Measurements from ENCODE around the gene SOD2. TPM values are rescaled to one million over a fixed set of nuclear protein-coding genes. Genes with fewer than 3 reads are reported as not detected.
"Not testable (repeated sequence)": the region's sequence is repeated elsewhere in the genome, so short reads cannot be mapped to it uniquely, and the experiment has no call there.

Gene SOD2
- total RNA-seq, 1 donor from 2014 or later, result 64.0 TPM

DNA sequence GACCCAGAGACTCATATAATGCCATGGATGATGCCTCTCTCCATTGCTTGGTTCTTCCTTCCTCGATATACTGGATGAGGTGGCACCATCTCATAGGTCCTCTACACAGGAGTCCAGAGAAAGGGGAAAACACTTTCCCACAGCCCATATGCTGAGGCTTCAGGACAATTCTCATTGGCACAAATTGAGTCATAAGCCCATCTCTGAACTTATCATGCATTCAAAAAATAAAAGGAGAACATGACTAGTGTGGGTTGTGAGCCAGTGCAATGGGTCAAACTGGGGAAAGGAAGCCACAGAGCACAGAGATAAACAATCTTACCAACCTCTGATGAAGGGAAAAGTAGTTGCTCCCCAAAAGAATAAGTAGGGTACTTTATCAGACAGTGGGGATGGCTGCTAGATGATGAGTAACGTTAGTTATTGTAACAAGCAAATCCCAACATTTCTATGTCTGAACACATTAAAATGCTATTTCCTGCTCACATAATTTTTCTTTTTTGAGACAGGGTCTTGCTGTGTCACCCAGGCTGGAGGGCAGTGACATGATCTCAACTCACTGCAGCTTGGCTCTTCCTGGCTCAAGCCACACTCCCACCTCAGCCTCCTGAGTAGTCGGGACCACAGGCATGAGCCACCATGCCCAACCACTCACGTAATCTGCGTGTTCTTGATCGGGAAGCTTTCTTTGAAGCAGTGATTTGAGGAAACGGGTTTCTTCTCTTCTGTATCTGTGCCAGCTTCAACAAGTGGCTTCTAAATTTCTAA is 27.0 kb downstream of the SOD2 start:
- no peak for FAIRE-seq
- H3K4me3 Mint-ChIP-seq (ENCODE audit: unreplicated experiment), result no peak overlapping the region
- peak overlapping the region; percentile 44 for H3K4me2 ChIP-seq (ENCODE audit: low read length)
- H3K27me3 ChIP-seq (ENCODE audit: insufficient read depth, low read length), result no peaks in the 10 kb centered on the region
- no peaks in the 10 kb centered on the region for H3K36me3 ChIP-seq (ENCODE audit: insufficient read depth, low read length)
- H3K4me1 ChIP-seq (ENCODE audit: insufficient read depth, low read length), result peaks cover 2% of the 10 kb centered on the region
- no peak overlapping the region for H3K9ac ChIP-seq (ENCODE audit: low read length)
- peak overlapping the region; percentile 66 for H3K27ac ChIP-seq (ENCODE audit: low read depth, low read length)
- H3K36me3 Mint-ChIP-seq (ENCODE audit: low read depth, unreplicated experiment), result peaks cover 11% of the 10 kb centered on the region
- H3K9me3 ChIP-seq (ENCODE audit: insufficient read depth, low read depth, low read length), result peaks cover 3% of the 10 kb centered on the region
- H2AFZ ChIP-seq (ENCODE audit: low read depth, low read length), result no peak overlapping the region
- H3K4me3 ChIP-seq (ENCODE audit: insufficient read depth, low read depth, low read length), result no peak overlapping the region
- H3K27ac Mint-ChIP-seq (ENCODE audit: unreplicated experiment), result no peak overlapping the region
- H3K79me2 ChIP-seq (ENCODE audit: insufficient read depth, low read length), result no peaks in the 10 kb centered on the region
- H3K4me1 Mint-ChIP-seq (ENCODE audit: low read depth, unreplicated experiment), result peaks cover 7% of the 10 kb centered on the region
- peak; percentile 44 for DNase-seq (ENCODE audit: low read depth)
- TF ChIP-seq, protein P1, sequence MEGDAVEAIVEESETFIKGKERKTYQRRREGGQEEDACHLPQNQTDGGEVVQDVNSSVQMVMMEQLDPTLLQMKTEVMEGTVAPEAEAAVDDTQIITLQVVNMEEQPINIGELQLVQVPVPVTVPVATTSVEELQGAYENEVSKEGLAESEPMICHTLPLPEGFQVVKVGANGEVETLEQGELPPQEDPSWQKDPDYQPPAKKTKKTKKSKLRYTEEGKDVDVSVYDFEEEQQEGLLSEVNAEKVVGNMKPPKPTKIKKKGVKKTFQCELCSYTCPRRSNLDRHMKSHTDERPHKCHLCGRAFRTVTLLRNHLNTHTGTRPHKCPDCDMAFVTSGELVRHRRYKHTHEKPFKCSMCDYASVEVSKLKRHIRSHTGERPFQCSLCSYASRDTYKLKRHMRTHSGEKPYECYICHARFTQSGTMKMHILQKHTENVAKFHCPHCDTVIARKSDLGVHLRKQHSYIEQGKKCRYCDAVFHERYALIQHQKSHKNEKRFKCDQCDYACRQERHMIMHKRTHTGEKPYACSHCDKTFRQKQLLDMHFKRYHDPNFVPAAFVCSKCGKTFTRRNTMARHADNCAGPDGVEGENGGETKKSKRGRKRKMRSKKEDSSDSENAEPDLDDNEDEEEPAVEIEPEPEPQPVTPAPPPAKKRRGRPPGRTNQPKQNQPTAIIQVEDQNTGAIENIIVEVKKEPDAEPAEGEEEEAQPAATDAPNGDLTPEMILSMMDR (IDR thresholded peaks at IDR 0.05; ENCODE audit: insufficient read depth, low read depth, low read length), result no peak
- TF ChIP-seq EZH2 (IDR thresholded peaks at IDR 0.05; ENCODE audit: insufficient read depth, low read length), result no peak
- H4K20me1 ChIP-seq (ENCODE audit: insufficient read depth, low read length), result no peaks in the 10 kb centered on the region
- H3K9me3 Mint-ChIP-seq (ENCODE audit: unreplicated experiment), result peaks cover 3% of the 10 kb centered on the region
- H3K27me3 Mint-ChIP-seq (ENCODE audit: low read depth, unreplicated experiment), result no peaks in the 10 kb centered on the region

DNA sequence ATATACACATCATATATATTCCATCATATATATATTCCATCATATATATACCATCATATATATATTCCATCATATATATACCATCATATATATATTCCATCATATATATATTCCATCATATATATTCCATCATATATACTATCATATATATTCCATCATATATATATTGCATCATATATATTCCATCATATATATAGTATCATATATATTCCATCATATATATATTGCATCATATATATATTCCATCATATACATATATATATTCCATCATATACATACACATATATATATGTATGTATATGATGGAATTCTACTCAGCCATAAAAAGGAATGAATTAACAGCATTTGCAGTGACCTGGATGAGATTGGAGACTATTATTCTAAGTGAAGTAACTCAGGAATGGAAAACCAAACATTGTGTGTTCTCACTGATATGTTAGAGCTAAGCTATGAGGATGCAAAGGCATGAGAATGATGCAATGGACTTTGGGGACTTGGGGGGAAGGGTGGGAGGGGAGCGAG is 29.6 kb downstream of the SOD2 start:
- H3K27me3 ChIP-seq (ENCODE audit: insufficient read depth, low read length); H3K79me2 ChIP-seq (ENCODE audit: insufficient read depth, low read length); H3K4me1 ChIP-seq (ENCODE audit: insufficient read depth, low read length); H3K4me3 ChIP-seq (ENCODE audit: insufficient read depth, low read depth, low read length); H3K4me2 ChIP-seq (ENCODE audit: low read length); H3K36me3 Mint-ChIP-seq (ENCODE audit: low read depth, unreplicated experiment); H2AFZ ChIP-seq (ENCODE audit: low read depth, low read length); H3K27me3 Mint-ChIP-seq (ENCODE audit: low read depth, unreplicated experiment); H3K4me1 Mint-ChIP-seq (ENCODE audit: low read depth, unreplicated experiment); H3K4me3 Mint-ChIP-seq (ENCODE audit: unreplicated experiment); H4K20me1 ChIP-seq (ENCODE audit: insufficient read depth, low read length); H3K27ac ChIP-seq (ENCODE audit: low read depth, low read length); H3K9me3 ChIP-seq (ENCODE audit: insufficient read depth, low read depth, low read length); FAIRE-seq; H3K36me3 ChIP-seq (ENCODE audit: insufficient read depth, low read length); H3K9me3 Mint-ChIP-seq (ENCODE audit: unreplicated experiment); DNase-seq (ENCODE audit: low read depth); H3K9ac ChIP-seq (ENCODE audit: low read length); H3K27ac Mint-ChIP-seq (ENCODE audit: unreplicated experiment): not testable (repeated sequence)

DNA sequence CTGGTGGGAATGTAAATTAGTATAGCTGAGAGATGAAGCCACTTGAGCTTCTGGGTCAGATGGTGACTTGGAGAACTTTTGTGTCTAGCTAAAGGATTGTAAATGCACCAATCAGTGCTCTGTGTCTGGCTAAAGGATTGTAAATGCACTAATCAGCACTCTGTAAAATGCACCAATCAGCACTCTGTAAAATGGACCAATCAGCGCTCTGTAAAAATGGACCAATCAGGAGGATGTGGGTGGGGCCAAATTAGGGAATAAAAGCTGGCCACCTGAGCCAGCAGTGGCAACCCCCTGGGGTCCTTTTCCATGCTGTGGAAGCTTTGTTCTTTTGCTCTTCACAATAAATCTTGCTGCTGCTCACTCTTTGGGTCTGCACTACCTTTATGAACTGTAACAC is 31.1 kb downstream of the SOD2 start:
- not testable (repeated sequence) for H3K4me3 ChIP-seq (ENCODE audit: insufficient read depth, low read depth, low read length); H3K79me2 ChIP-seq (ENCODE audit: insufficient read depth, low read length); H3K27me3 Mint-ChIP-seq (ENCODE audit: low read depth, unreplicated experiment); H3K4me1 ChIP-seq (ENCODE audit: insufficient read depth, low read length); H3K9me3 Mint-ChIP-seq (ENCODE audit: unreplicated experiment); H3K9ac ChIP-seq (ENCODE audit: low read length); H4K20me1 ChIP-seq (ENCODE audit: insufficient read depth, low read length); FAIRE-seq; H3K9me3 ChIP-seq (ENCODE audit: insufficient read depth, low read depth, low read length); H3K27ac Mint-ChIP-seq (ENCODE audit: unreplicated experiment); H3K4me3 Mint-ChIP-seq (ENCODE audit: unreplicated experiment); H3K4me1 Mint-ChIP-seq (ENCODE audit: low read depth, unreplicated experiment); H2AFZ ChIP-seq (ENCODE audit: low read depth, low read length); H3K36me3 ChIP-seq (ENCODE audit: insufficient read depth, low read length); H3K27me3 ChIP-seq (ENCODE audit: insufficient read depth, low read length); H3K4me2 ChIP-seq (ENCODE audit: low read length); H3K27ac ChIP-seq (ENCODE audit: low read depth, low read length); DNase-seq (ENCODE audit: low read depth); H3K36me3 Mint-ChIP-seq (ENCODE audit: low read depth, unreplicated experiment)

Data from astrocyte (in vitro differentiated cells and primary cell).